Right lobe of liver (tissue), 6 donors: ENCODE data around the gene ZNHIT6. TPM values are rescaled to one million over a fixed set of nuclear protein-coding genes. Genes with fewer than 3 reads are reported as not detected.

ENCODE experiments used
- ATAC-seq, 4 donors: fragments of 200-7000 bp; cut with Tn5 transposase; one replicate each; pipeline ENCODE4 v1.9.1; 2020; ENCODE audit warnings: mild to moderate bottlenecking in 4 of 4, moderate library complexity in 4 of 4
- DNase-seq, 3 donors: peaks; one replicate each; pipeline ENCODE4 v3.0.0-alpha.2; 2020
- H3K27ac ChIP-seq, 3 donors: fragments of 200-600 bp; one replicate each; pipeline ENCODE4 v1.8.0; 2022
- H3K27me3 ChIP-seq, 2 donors: fragments of 200-600 bp; one replicate each; pipeline ENCODE4 v1.8.0; 2022
- H3K36me3 ChIP-seq, 4 donors: fragments of 200-600 bp; sonication (generic) in 1 of 4; one replicate each; pipeline versions ENCODE4 v1.5.1 to v1.8.0; 2017 to 2022; ENCODE audit warnings: control low read depth in 1 of 4
- H3K4me1 ChIP-seq, 4 donors: fragments of 200-600 bp; sonication (generic) in 1 of 4; one replicate each; pipeline versions ENCODE4 v1.5.1 to v1.8.0; 2017 to 2022; ENCODE audit warnings: control low read depth in 1 of 4
- H3K4me3 ChIP-seq, 3 donors: fragments of 200-600 bp; one replicate each; pipeline ENCODE4 v1.8.0; 2022
- H3K9me3 ChIP-seq, 4 donors: fragments of 200-600 bp; sonication (generic) in 1 of 4; one replicate each; pipeline versions ENCODE4 v1.5.1 to v1.8.0; 2017 to 2022; ENCODE audit warnings: control low read depth in 1 of 4
- CTCF ChIP-seq, 4 donors: fragments of 200-600 bp in 3 of 4; fragments of 450-650 bp in 1 of 4; IDR thresholded peaks; one replicate each; pipeline versions ENCODE4 v1.5.1 to v1.8.0; 2016 to 2022; ENCODE audit warnings: antibody characterized with exemption in 4 of 4, mild to moderate bottlenecking in 2 of 4
- POLR2A ChIP-seq: fragments of 450-650 bp; IDR thresholded peaks from one replicate; pipeline ENCODE4 v1.6.1; 2017; ENCODE audit warnings: antibody characterized with exemption, mild to moderate bottlenecking
- WGBS: methylation state at CpG from one replicate; pipeline ENCODE4 v1.1.6; 2018; ENCODE audit warnings: low coverage, low lambda C conversion rate; ENCODE audit not compliant: insufficient coverage; ENCODE audit errors: missing lambda C conversion rate; 5-methylcytosine and 5-hydroxymethylcytosine counted together
- intact Hi-C, 2 donors: fragments of 100-400 bp; cut with DNase I; formaldehyde crosslinking; loops; one replicate each; pipeline versions ENCODE4 v1.11.2 to v1.14.1; 2022
- total RNA-seq, 6 experiments: library from RNA; depleted of rRNA in 2 of 6; stranded (reverse); fragments of >200 nt in 2 of 6; fragmentation: NEBNext Ultra II Directional in 3 of 6; extraction: Animal tissue kit (Norgen Biotek cat#: 25700) in 3 of 6; gene quantifications; one replicate each; pipeline versions ENCODE4 v1.1.0 to v1.2.4, GENCODE V29; 2016 to 2023
- donor health status: DM: no; HTN: yes; CAD: no.
- donor health status: DM: no; HTN: no; CAD: no.
- donor health status: DM: no; HTN: no; CAD: no.
- donor health status: DM: no; HTN: yes; CAD: no.
- donor health status: DM: no; HTN: yes; CAD: no.

The ZNHIT6 gene
- total RNA-seq, 6 experiments from 2014 or later = 3.1 to 5.1 (median 4.2) TPM

- H3K4me1 ChIP-seq = peaks cover 0 to 7% (median 3%) of the 10 kb centered on the region in 4 donors
- no peaks in the 10 kb centered on the region for H3K9me3 ChIP-seq
- peak overlapping the region in 1 of 3 donors; percentile 8 for H3K27ac ChIP-seq
- H3K36me3 ChIP-seq = no peaks in the 10 kb centered on the region
- 88% methylated on average over 2 of the region's 2 CpGs for WGBS
- ATAC-seq (no peak), DNase-seq (no peak)
- no peaks in the 10 kb centered on the region for H3K27me3 ChIP-seq
- intact Hi-C loops = loop anchor here (10.0 kb wide), 2 partner anchors 83 to 93 kb away; partner anchors contain the start of gene ZNHIT6 (in 1 of the 2)
- H3K4me3 ChIP-seq = no peak overlapping the region
- TF ChIP-seq POLR2A (no peak), CTCF (IDR thresholded peaks at IDR 0.05) (no peak)
These were observed 96.8 kb downstream of the ZNHIT6 start for GRCh38 chr1:85611425-85611824.

GRCh38 chr1:85609976-85610375, 98.3 kb downstream of the ZNHIT6 start:
- DNase-seq (no peak), ATAC-seq (peak in 1 of 4 donors; percentile 10)
- intact Hi-C loops = loop anchor here (10.0 kb wide), 2 partner anchors 85 to 95 kb away; partner anchors contain the start of gene ZNHIT6 (in 1 of the 2)
- H3K9me3 ChIP-seq = no peaks in the 10 kb centered on the region
- peaks cover 0 to 18% (median 9%) of the 10 kb centered on the region in 4 donors for H3K4me1 ChIP-seq
- no peak overlapping the region for H3K4me3 ChIP-seq
- no peaks in the 10 kb centered on the region for H3K27me3 ChIP-seq
- no peaks in the 10 kb centered on the region for H3K36me3 ChIP-seq
- H3K27ac ChIP-seq = no peak overlapping the region
- TF ChIP-seq CTCF (IDR thresholded peaks at IDR 0.05) (no peak), POLR2A (no peak)

- Histone ChIP-seq H3K4me1 (peaks cover 0 to 18% (median 10%) of the 10 kb centered on the region in 4 donors), H3K9me3 (no peaks in the 10 kb centered on the region), H3K27ac (no peak overlapping the region), H3K4me3 (no peak overlapping the region), H3K36me3 (no peaks in the 10 kb centered on the region), H3K27me3 (no peaks in the 10 kb centered on the region)
- intact Hi-C loops = no loop called here
- 100% methylated on average over 1 of the region's 1 CpG for WGBS
- TF ChIP-seq CTCF (IDR thresholded peaks at IDR 0.05) (no peak), POLR2A (no peak)
- DNase-seq (no peak), ATAC-seq (no peak)
These were observed 99.4 kb downstream of the ZNHIT6 start for GRCh38 chr1:85608851-85609250.

- no peak for ATAC-seq
- no peak for DNase-seq
- H3K27ac ChIP-seq = no peak overlapping the region
- peaks cover 0 to 18% (median 10%) of the 10 kb centered on the region in 4 donors for H3K4me1 ChIP-seq
- TF ChIP-seq POLR2A (no peak), CTCF (IDR thresholded peaks at IDR 0.05) (no peak)
- H3K4me3 ChIP-seq = no peak overlapping the region
- H3K9me3 ChIP-seq = no peaks in the 10 kb centered on the region
- WGBS = 88% methylated on average over 2 of the region's 4 CpGs
- intact Hi-C loops = no loop called here
- H3K27me3 ChIP-seq = no peaks in the 10 kb centered on the region
- no peaks in the 10 kb centered on the region for H3K36me3 ChIP-seq
These were observed 100.3 kb downstream of the ZNHIT6 start for GRCh38 chr1:85607921-85608265.
